GM21515 (cell line): ENCODE results near the gene TMEM120A.

ENCODE experiments used
- ATAC-seq: cut with Tn5 transposase; IDR thresholded peaks from one replicate; pipeline ENCODE4 v1.9.1; 2021; ENCODE audit not compliant: unreplicated experiment

The TMEM120A gene

DNA sequence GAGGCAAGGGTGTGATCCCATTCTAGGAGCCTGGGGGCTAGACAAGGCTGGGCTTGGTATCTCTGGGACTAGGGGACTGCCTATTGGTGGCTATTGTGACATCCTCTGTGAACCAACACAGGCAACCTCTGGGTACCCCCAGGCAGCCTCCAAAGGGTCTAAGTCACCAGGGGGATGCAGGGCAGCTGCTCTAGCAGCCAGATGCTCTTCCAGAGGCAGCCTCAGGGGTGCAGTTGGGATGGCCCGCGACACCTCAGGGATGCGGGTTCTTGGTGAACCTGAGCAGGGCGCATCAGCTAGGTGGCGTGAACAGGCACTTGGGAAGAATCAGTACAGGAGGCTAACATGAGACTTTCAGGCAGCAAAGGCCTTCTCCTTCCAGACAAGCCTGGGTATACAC, 1.6 kb upstream of the TMEM120A start:
- ATAC-seq, result no peak

- ATAC-seq, result no peak
Observed at GRCh38 chr7:75995052-75995471, 667 bp upstream of the TMEM120A start.

DNA sequence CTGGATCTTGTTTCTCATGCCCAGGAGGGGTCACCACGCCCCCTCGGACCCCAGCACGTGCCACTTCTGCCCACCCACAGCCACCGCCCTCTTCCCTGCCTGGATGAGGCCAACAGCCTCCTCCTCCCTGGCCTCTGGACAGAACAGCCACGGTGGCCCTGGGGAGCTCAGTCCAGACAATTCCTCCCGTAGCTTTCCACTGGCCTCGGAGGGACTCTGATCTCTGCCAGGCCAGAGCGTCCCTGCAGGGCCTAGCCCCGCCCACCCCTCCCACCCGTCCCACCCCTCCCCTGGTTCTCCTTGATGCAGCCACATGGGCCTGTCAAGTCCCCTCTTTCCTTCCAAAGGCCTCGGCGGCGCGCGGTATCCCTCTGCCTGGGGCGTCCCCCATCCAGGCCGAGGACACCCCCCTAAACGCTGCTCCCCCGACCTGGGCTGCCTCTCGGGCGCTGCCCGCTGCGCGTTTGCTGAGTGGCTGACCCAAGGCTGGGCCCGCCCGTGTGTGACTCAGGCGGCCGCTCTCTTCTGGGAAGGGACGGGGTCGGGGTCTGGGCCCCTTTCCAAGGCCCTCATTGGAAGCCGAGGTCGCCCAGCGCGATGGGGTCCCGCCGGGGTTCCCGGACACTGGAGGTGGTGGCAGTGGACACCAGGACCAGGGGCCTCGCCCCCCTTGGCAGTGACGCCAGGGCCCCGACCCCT, 557 bp downstream of the TMEM120A start:
- peak; percentile 8 for ATAC-seq

- ATAC-seq, result no peak
Observed at GRCh38 chr7:75992083-75992755, 2.2 kb downstream of the TMEM120A start.

DNA sequence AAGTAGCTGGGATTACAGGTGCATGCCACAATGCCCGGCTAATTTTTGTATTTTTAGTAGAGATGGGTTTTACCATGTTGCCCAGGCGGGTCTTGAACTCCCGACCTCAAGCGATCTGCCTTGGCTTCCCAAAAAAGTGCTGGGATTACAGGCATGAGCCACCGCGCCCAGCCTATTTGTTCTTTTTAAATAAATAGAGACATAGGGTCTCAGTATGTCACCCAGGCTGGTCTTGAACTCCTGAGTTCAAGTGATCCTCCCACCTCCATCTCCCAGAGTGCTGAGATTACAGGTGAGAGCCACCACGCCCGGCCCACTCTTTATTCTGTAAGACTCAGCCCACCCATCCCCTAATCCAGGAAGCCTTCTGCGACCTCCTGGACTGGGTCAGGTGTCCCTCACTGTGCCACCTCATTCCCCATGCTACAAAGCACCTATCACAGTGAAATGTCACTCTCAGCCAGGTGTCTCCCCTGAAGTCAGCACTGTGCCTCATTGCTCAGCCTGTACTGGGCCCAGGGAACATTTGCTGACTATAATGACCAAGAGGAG, 2.8 kb downstream of the TMEM120A start:
- no peak for ATAC-seq

DNA sequence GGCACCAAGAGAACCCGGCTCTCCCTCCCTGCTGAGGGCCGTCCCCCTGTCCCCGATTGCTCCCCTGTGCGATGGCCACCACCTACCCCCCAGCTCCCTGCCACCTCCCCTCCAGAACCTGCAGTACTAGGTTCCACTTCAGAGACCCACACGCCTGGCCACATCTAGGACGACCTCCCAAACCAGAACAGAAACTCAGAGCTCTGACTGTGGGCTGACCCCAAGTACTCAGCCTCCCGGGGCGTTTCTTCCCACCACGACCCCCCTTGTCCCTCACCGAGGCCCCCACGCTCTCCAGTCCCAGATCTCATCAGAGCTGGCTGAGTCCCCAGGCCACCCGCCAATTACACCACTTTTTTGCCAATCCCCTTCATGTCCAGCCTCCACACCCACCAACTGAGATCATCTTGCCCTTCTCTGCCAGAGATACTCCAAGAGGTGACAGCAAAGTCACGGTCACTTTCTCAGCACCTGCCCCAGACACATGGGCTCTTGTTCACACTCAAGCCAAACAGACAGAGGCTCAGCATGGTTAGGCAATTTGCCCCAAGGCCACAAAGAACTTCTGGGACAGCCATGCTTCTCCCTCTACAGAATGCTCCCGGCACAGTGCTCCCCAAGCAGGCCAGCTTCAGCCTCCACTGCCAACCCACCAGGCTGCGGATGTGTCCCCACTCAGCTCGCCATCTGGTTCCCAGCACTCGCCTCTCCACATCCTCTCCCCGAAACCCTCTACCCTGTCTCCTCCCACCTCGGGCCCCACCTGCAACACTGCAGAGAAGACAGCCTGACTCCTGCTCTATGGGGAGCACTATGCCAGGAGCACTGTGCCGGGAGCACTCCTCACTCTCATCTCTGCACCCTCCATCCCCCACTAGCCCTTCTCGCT, 4.7 kb downstream of the TMEM120A start:
- ATAC-seq, result no peak

- ATAC-seq, result no peak
Observed at GRCh38 chr7:75988568-75989499, 5.6 kb downstream of the TMEM120A start.

GRCh38 chr7:75987805-75988567, 6.4 kb downstream of the TMEM120A start:
- ATAC-seq, result no peak

DNA sequence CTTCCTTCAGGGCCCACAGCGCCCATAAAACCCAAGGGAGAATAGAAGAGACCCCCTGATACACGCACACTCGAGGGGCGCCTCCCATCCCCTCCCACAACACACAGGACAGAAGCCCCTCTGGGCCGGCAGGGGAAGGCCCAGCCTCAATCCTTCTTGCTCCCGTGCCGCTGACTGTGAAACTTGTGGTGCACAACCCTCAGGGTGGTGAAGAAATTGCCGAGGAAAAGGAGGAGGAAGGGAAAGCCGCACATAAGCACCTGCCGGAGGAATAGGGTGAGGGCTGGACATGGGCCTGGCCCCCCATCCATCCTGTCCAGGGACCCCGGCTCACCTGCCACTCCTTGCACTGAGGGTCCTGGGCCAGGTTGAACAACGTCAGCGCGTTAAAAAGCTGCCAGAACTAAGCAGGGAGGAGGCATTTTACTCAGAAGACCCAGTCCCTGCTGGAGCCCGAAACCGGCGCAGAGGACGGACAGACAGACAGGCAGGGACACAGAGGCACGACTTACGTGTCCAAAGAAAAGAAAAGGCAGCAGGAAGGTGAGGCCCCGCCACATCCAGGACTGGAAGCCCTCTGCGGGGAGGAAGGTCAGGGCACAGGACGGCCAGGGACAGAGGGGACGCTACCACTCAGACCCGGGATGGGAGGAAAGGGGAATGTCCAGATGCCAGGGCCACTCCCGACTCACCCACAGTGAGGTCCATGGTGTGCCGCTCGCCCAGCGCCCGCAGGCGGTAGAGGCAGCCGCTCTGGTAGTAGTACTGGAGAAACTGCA, 7.2 kb downstream of the TMEM120A start:
- ATAC-seq, result no peak

- no peak for ATAC-seq
Observed at GRCh38 chr7:75986147-75986781, 8.1 kb downstream of the TMEM120A start.

- ATAC-seq, result no peak
Observed at GRCh38 chr7:75985518-75986146, 8.8 kb downstream of the TMEM120A start.

- no peak for ATAC-seq
Observed at GRCh38 chr7:75985009-75985517, 9.3 kb downstream of the TMEM120A start.

DNA sequence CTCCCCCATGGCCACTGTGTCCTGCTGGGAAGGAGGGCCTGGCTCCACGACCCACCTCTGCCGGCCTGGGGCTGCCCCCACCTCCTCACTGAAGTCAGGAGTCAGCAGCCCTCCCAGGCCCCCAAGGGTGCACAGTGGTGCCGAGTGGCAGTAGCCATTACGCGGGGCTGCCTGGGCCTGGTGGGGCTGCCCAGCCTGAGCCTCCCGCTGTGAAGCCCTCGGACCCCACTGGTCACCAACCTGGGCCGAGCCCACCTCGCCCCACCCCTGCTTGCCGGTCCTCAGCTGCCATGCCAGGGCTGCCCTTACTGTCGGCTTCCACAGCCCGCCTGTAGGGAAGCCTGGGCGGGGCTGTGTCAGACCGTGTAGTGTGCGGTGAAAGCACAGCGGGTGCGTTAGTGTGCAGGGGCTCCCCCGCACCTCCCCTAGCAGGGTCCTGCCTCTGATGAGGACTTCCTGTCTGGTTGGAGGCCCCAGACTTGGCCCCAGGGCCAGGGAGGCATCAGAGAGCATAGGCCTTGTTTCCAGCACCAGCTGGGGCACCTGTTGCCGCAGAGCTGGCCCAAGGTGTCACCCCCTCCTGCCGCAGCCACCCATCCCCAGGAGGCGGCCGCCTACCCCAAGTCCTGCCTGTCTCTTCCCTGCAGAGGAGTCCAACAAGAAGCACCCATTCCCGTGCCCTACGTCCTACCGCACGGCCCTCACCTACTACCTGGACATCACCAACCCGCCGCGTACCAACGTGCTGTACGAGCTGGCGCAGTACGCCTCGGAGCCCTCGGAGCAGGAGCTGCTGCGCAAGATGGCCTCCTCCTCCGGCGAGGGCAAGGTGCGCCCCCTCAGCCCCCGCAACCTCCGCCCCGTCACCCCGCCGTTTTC, 10.0 kb downstream of the TMEM120A start:
- ATAC-seq, result no peak

DNA sequence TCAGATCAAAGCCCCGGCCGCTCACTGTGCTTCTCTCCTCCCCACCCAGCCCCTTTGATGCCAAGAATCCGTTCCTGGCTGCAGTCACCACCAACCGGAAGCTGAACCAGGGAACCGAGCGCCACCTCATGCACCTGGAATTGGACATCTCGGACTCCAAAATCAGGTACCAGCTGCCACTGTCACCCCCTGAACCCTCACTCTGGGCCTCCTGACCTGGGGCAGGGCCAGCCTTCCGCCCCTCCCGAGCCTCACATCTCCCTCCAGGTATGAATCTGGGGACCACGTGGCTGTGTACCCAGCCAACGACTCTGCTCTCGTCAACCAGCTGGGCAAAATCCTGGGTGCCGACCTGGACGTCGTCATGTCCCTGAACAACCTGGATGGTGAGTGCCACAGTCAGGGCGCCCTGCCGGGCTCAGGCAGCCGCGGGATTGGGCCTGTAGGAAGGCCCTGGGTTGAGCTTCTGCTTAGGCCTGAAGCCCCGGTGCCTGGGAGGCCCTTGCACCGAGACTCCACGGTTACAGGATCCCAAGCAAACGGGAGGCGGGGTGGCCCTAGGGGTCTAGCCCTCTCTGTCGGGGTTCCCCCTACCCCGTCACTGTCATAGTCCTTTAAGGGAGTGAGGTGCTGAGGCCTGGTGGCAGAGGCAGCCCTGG, 10.8 kb downstream of the TMEM120A start:
- no peak for ATAC-seq

DNA sequence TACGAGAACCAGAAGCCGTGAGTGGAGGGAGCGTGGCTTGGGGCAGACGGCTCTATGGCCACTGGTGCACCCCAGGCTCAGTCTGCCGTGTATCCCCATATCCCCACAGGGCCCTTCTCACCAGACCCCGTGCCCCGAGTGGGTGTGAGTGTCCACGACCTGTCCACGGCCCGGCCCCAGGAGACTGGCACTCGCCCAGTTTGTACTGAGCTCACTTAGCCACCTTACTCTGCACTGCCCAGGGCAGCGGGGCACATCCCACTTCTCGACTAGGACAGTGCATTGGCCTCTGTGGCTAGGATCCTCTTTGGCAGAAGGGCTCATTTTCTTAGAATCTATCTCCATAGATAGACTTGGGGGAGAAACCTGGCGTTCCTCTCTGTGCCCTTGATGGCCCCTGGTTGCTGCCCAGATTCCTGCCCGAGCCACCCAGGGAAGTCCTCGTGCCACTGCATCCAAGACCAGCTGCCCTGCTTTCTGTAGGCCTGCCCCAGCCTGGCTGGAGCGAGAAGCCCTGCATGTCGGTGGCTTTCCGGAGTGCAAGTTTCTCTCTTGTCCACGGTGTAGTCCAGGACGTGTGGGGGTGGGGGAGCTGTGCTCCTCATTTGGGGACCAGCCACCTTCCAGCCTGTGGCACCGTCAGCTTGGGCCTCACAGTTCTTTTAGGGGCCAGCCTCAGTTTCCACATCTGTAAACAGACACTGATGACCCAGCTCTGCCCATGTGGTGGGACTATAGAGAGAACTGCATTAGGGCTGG, 11.9 kb downstream of the TMEM120A start:
- ATAC-seq, result no peak
